Panc1 (cell line): Measurements from ENCODE around the gene MAP7. TPM values are rescaled to one million over a fixed set of nuclear protein-coding genes. Genes with fewer than 3 reads are reported as not detected.

ENCODE experiments used
- ATAC-seq: fragments of 200-7000 bp; cut with Tn5 transposase; 2 replicates; pipeline ENCODE4 v1.9.1; 2020; ENCODE audit warnings: mild to moderate bottlenecking, moderate library complexity
- BruUV-seq: library from RNA; stranded (reverse); fragments of 400-500 nt; replicated peaks from 2 replicates; lab custom pipeline; 2021; lab: Mats Ljungman, UMichigan
- CTCF ChIA-PET: fragments of 300-600 bp; sonication (Branson Sonifier 250); formaldehyde crosslinking; loops from one replicate; lab custom pipeline; 2022; ENCODE audit warnings: antibody characterized with exemption; lab: Charles Lee
- POLR2A ChIA-PET: fragments of 300-600 bp; sonication (Branson Sonifier 250); formaldehyde crosslinking; loops from one replicate; lab custom pipeline; 2022; ENCODE audit warnings: antibody characterized with exemption; lab: Charles Lee
- DNase-seq: peaks from one replicate; pipeline ENCODE4 v3.0.0-alpha.2; 2010; ENCODE audit warnings: low read depth, low spot score
- H3K27ac ChIP-seq: 2 replicates; pipeline ENCODE4 v1.5.1; 2011; ENCODE audit warnings: mild to moderate bottlenecking, low read length, inconsistent platforms
- H3K27me3 ChIP-seq: fragments of 200-500 bp; sonication (Bioruptor generic); 2 replicates; pipeline ENCODE4 v1.6.0; 2014; ENCODE audit warnings: low read length, inconsistent platforms; ENCODE audit not compliant: control insufficient read depth, insufficient read depth
- H3K36me3 ChIP-seq: fragments of 200-500 bp; sonication (Bioruptor generic); 2 replicates; pipeline ENCODE4 v1.5.1; 2014; ENCODE audit warnings: inconsistent platforms, mild to moderate bottlenecking, low read length, moderate library complexity; ENCODE audit not compliant: control insufficient read depth, insufficient read depth
- H3K4me1 ChIP-seq: 2 replicates; pipeline ENCODE4 v1.5.1; 2011; ENCODE audit warnings: inconsistent platforms, mild to moderate bottlenecking, low read length, moderate library complexity; ENCODE audit not compliant: control insufficient read depth, insufficient read depth
- H3K4me3 ChIP-seq, 2 experiments: 2 replicates each; pipeline ENCODE4 v1.5.1; 2011 to 2012; ENCODE audit warnings: low read depth in 2 of 2, low read length in 2 of 2, mild to moderate bottlenecking in 2 of 2, inconsistent platforms in 1 of 2, moderate library complexity in 1 of 2
- H3K9me3 ChIP-seq: fragments of 200-500 bp; sonication (Bioruptor generic); 2 replicates; pipeline ENCODE4 v1.5.1; 2014; ENCODE audit warnings: low read depth, mild to moderate bottlenecking, inconsistent platforms, low read length, moderate library complexity; ENCODE audit not compliant: control insufficient read depth, insufficient read depth
- POLR2AphosphoS5 ChIP-seq: IDR thresholded peaks from 2 replicates; pipeline ENCODE4 v1.6.1; 2012; ENCODE audit warnings: mild to moderate bottlenecking, low read depth, low read length, moderate library complexity
- SIN3A ChIP-seq: IDR thresholded peaks from 2 replicates; pipeline ENCODE4 v1.6.1; 2012; ENCODE audit warnings: low read depth, mild to moderate bottlenecking, low read length, moderate library complexity, borderline replicate concordance; ENCODE audit not compliant: insufficient read depth
- TCF7L2 ChIP-seq: IDR thresholded peaks from 2 replicates; pipeline ENCODE4 v1.6.1; 2011; ENCODE audit warnings: mild to moderate bottlenecking, low read depth, low read length, inconsistent platforms
- in situ Hi-C: cut with HindIII; loops from 2 replicates; pipeline ENCODE4 v1.10.0; 2016; ENCODE audit warnings: low sequenced_read_pairs, low pct_unique_long_range_greater_than_20kb
- intact Hi-C: fragments of 100-400 bp; cut with micrococcal nuclease; formaldehyde crosslinking; loops from one replicate; pipeline ENCODE4 v1.10.0; 2022; ENCODE audit not compliant: unreplicated experiment
- total RNA-seq: library from RNA; stranded (reverse); gene quantifications from one replicate; pipeline ENCODE4 v1.2.1, GENCODE V29; 2021; ENCODE audit not compliant: unreplicated experiment
- TF ChIP-seq, protein P1 (sequence below): fragments of 450-650 bp; IDR thresholded peaks from 2 replicates; pipeline ENCODE4 v1.5.1; 2017; ENCODE audit warnings: mild to moderate bottlenecking
- TF ChIP-seq, protein P2 (sequence below), 2 experiments: IDR thresholded peaks; 2 replicates each; pipeline ENCODE4 v1.6.1; 2011 to 2012; ENCODE audit warnings: low read depth in 2 of 2, control low read depth in 1 of 2, low read length in 1 of 2, mild to moderate bottlenecking in 1 of 2, moderate library complexity in 1 of 2; ENCODE audit not compliant: insufficient read depth in 1 of 2

Gene MAP7
- total RNA-seq, 1 experiment from 2014 or later = 1.8 TPM

DNA sequence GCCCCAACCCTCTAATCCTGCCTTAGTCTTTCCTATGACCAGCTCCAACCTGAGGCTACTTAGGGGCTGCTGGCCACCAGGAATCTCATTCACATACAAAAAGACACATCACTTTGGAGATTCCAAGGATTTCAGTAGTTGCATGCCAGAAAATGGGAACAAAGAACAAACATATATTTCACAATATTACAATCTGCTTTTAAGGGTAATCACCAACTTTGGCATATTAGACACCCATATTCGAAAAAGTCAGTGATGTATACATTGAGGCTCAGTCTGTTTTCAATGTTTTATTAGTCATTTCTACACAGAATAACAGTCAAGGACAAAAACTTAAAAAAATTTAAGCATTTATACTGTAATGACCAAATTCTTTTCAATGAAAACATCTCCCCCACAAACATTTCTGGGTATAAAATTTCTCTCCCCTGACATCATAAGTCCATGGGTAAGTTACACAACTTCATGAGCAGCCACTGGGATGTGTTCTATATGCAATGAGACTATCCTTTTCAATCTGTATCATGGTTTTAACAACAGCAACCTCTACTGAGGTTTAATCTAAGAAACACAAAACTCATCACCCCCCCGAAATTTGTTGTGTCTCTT is 103.5 kb downstream of the MAP7 start:
- CTCF ChIA-PET = no interaction called here
- POLR2A ChIA-PET = no interaction called here
- intact Hi-C loops (no loop called here), in situ Hi-C loops (no loop called here)
- DNase-seq (no peak), ATAC-seq (no peak)
- H3K27ac ChIP-seq = no peak overlapping the region
- H3K36me3 ChIP-seq = no peaks in the 10 kb centered on the region
- 0 out of 2 replicates have a peak, but pooled peaks cover 2% of the 10 kb centered on the region for H3K27me3 ChIP-seq
- H3K9me3 ChIP-seq = no peaks in the 10 kb centered on the region
- no peaks in the 10 kb centered on the region; the same call in 1 of the 2 replicates for H3K4me1 ChIP-seq
- no peak overlapping the region for H3K4me3 ChIP-seq
- TF ChIP-seq, protein P1, sequence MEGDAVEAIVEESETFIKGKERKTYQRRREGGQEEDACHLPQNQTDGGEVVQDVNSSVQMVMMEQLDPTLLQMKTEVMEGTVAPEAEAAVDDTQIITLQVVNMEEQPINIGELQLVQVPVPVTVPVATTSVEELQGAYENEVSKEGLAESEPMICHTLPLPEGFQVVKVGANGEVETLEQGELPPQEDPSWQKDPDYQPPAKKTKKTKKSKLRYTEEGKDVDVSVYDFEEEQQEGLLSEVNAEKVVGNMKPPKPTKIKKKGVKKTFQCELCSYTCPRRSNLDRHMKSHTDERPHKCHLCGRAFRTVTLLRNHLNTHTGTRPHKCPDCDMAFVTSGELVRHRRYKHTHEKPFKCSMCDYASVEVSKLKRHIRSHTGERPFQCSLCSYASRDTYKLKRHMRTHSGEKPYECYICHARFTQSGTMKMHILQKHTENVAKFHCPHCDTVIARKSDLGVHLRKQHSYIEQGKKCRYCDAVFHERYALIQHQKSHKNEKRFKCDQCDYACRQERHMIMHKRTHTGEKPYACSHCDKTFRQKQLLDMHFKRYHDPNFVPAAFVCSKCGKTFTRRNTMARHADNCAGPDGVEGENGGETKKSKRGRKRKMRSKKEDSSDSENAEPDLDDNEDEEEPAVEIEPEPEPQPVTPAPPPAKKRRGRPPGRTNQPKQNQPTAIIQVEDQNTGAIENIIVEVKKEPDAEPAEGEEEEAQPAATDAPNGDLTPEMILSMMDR = no peak
- TF ChIP-seq SIN3A (no peak), TCF7L2 (no peak), POLR2AphosphoS5 (no peak)
- TF ChIP-seq, protein P2, sequence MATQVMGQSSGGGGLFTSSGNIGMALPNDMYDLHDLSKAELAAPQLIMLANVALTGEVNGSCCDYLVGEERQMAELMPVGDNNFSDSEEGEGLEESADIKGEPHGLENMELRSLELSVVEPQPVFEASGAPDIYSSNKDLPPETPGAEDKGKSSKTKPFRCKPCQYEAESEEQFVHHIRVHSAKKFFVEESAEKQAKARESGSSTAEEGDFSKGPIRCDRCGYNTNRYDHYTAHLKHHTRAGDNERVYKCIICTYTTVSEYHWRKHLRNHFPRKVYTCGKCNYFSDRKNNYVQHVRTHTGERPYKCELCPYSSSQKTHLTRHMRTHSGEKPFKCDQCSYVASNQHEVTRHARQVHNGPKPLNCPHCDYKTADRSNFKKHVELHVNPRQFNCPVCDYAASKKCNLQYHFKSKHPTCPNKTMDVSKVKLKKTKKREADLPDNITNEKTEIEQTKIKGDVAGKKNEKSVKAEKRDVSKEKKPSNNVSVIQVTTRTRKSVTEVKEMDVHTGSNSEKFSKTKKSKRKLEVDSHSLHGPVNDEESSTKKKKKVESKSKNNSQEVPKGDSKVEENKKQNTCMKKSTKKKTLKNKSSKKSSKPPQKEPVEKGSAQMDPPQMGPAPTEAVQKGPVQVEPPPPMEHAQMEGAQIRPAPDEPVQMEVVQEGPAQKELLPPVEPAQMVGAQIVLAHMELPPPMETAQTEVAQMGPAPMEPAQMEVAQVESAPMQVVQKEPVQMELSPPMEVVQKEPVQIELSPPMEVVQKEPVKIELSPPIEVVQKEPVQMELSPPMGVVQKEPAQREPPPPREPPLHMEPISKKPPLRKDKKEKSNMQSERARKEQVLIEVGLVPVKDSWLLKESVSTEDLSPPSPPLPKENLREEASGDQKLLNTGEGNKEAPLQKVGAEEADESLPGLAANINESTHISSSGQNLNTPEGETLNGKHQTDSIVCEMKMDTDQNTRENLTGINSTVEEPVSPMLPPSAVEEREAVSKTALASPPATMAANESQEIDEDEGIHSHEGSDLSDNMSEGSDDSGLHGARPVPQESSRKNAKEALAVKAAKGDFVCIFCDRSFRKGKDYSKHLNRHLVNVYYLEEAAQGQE (IDR thresholded peaks at IDR 0.05; ENCODE audit: insufficient read depth in 1 of 2, low read depth in 2 of 2, low read length in 1 of 2) = no peak
- no TSS peak for BruUV-seq

DNA sequence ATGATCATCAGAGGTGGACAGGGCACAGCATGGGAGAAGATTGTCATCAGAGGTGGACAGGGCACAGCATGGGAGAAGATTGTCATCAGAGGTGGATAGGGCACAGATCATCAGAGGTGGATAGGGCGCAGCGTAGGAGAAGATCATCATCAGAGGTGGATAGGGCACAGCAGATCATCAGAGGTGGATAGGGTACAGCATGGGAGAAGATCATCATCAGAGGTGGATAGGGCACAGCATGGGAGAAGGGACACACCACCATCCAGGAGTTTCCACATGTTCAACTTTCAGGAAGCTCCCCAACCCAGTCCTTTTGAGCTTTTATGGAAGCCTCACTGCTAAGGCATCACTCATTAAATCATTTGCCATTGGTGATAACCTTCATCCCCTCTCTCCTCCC is 104.1 kb downstream of the MAP7 start:
- Histone ChIP-seq H3K4me1 (no peaks in the 10 kb centered on the region; the same call in 1 of the 2 replicates), H3K4me3 (no peak overlapping the region), H3K9me3 (no peaks in the 10 kb centered on the region), H3K36me3 (no peaks in the 10 kb centered on the region), H3K27me3 (0 out of 2 replicates have a peak, but pooled peaks cover 2% of the 10 kb centered on the region), H3K27ac (no peak overlapping the region)
- intact Hi-C loops (no loop called here), in situ Hi-C loops (no loop called here)
- BruUV-seq = no TSS peak
- POLR2A ChIA-PET = no interaction called here
- CTCF ChIA-PET = no interaction called here
- no peak for ATAC-seq
- TF ChIP-seq TCF7L2 (no peak), SIN3A (no peak), POLR2AphosphoS5 (no peak)
- TF ChIP-seq, protein P2 (IDR thresholded peaks at IDR 0.05; ENCODE audit: insufficient read depth in 1 of 2, low read depth in 2 of 2, low read length in 1 of 2) = no peak
- TF ChIP-seq, protein P1 = no peak
- DNase-seq = no peak
